Measurements from ENCODE around the gene ULBP1.
"Not testable (repeated sequence)": the region's sequence is repeated elsewhere in the genome, so short reads cannot be mapped to it uniquely, and the experiment has no call there.

The ULBP1 gene

GRCh38 chr6:150008588-150008987 lies 44.8 kb downstream of the ULBP1 start:
- no peak for DNase-seq

- DNase-seq: not testable (repeated sequence)
These were observed 49.4 kb downstream of the ULBP1 start for GRCh38 chr6:150012846-150013784.

GRCh38 chr6:150013785-150014622 lies 50.3 kb downstream of the ULBP1 start:
- not testable (repeated sequence) for DNase-seq

- not testable (repeated sequence) for DNase-seq
These were observed 51.0 kb downstream of the ULBP1 start for GRCh38 chr6:150014623-150015280.

- DNase-seq: not testable (repeated sequence)
These were observed 51.7 kb downstream of the ULBP1 start for GRCh38 chr6:150015281-150016001.

DNA sequence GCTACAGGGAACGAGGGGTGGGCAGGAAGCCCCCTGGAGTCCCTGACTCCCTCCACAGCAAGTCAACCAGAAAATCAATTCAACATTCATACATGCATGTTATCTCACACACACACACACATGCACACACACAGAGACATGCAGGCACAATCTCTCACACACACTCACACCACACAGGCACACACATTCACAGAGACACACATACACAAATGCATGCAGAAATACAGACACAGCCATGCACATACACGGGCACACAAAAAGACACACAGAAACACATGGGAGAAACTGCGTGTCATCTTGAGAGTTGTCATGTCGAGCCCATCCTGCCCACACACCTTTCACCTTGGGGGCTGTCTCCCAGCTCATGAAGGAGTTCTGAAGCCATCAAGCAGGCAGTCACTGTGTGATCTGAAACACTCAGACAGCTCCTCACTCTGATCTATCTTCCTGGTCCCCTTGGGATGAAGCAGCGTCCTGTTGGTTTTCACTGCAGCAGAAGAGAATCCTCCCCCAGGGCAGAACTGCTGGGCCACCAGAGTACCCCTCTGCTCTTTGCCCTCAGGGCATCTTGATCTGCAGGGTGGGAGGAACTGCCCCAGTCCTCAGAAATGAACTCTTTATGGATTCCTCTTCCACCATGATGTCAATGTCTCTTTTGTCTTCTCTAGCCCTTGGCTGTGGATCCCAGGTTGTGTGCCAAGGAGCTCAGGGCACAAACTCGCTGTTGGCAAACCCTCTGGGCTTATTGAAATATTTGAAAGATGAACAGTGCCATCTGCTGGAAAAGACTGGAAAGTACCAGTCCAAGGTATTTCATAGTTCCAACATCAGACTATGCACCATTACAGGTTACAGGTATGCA lies 52.8 kb downstream of the ULBP1 start:
- peak; percentile 55 for DNase-seq

DNA sequence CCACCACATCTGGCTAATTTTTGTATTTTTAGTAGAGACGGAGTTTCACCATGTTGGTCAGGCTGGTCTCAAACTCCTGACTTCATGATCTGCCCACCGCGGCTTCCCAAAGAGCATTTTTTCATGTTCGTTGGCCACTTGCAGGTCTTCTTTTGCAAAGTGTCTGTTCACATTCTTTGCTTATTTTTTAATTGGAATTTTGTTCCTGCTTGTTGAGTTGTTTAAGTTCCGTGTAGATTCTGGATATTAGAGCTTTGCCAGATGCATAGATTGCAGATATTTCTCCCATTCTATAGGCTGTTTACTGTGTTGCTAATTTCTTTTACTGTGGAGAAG lies 53.4 kb downstream of the ULBP1 start:
- DNase-seq: not testable (repeated sequence)

DNA sequence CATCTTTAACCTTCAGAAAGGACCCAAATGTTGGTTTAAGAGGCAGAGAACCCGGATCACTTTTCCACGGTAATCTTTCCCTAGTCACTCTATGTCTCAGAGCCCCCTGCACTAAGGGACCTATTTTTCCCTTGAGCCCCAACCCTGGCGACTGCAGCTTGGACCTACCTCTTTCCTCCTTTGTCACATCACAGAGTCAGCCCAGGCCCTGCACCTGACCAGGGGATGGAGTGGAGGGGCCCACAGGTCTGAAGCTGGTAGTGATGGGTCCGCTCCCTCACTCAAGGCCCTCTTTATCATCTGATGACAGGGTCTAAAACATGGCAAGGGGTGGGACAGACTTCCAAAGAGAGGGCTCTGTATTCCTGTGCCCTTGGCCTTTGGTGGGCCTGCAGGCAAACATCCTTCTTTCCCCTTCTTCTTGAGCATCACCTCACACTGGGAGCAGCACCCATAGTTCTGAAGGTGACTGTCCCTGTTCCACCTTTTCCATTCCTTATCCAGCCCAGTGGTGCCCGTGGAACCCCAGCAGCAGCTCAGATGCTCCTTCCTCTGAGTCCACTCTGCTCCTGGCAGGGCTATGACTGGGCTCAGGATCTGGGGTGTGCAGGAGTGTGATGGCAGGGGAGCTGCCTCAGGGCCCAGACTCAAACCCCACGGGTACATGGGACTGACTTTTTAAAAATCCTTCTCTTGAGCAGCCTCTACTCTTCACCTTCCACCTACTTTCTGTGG lies 55.3 kb downstream of the ULBP1 start:
- DNase-seq: no peak

DNA sequence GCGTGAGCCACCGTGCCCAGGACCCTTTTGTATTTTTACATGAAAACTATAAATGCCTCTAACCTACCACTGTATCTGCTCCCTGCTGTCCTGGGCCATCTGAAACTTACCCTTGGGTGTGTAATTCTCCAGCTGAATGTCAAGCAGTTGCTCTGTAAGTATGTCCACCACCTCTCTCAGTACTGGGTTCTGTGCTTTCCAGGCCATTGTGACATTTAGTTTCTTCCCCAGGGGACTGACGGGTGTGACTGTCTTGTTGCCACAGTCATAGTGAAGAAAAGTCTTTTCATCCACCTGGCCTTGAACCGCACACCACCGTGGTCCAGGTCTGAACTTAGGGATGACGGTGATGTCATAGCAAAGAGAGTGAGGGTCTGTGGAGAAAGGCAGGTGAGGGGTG lies 58.1 kb downstream of the ULBP1 start:
- DNase-seq: not testable (repeated sequence)

All from NCI-H2029 (cell line).